ENCODE results near the gene ALLC.
"Not testable (repeated sequence)": the region's sequence is repeated elsewhere in the genome, so short reads cannot be mapped to it uniquely, and the experiment has no call there.

- not testable (repeated sequence) for TF ChIP-seq CTCF (IDR thresholded peaks at IDR 0.05); EZH2 (IDR thresholded peaks at IDR 0.05; ENCODE audit: borderline replicate concordance, insufficient read depth, low read depth, low read length, poor library complexity, severe bottlenecking)
Observed at GRCh38 chr2:3609279-3609673, 48.7 kb upstream of the ALLC start.
